ENCODE data around the gene ANO1.
"Not testable (repeated sequence)": the region's sequence is repeated elsewhere in the genome, so short reads cannot be mapped to it uniquely, and the experiment has no call there.

The ANO1 gene

DNA sequence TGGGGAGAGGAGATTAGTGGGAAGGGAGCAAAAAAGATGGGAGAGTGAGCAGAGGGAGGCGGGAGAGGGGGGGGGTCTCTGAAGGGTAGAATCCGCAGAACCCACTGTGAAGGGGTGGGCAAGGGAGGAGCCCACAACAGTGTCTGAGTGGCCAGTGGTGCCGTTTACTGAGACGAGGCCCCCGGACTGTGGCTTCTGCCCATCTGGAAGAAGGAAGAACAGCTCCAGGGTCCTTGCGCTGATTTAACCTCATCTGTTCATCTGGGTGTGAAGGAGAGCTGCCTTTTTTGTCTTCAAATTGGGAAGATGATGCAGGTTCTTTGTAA lies 45.7 kb upstream of the ANO1 start:
- TF ChIP-seq CSDC2 (CRISPR knock-in tag; IDR thresholded peaks at IDR 0.05), result no peak
- no peak for ATAC-seq

DNA sequence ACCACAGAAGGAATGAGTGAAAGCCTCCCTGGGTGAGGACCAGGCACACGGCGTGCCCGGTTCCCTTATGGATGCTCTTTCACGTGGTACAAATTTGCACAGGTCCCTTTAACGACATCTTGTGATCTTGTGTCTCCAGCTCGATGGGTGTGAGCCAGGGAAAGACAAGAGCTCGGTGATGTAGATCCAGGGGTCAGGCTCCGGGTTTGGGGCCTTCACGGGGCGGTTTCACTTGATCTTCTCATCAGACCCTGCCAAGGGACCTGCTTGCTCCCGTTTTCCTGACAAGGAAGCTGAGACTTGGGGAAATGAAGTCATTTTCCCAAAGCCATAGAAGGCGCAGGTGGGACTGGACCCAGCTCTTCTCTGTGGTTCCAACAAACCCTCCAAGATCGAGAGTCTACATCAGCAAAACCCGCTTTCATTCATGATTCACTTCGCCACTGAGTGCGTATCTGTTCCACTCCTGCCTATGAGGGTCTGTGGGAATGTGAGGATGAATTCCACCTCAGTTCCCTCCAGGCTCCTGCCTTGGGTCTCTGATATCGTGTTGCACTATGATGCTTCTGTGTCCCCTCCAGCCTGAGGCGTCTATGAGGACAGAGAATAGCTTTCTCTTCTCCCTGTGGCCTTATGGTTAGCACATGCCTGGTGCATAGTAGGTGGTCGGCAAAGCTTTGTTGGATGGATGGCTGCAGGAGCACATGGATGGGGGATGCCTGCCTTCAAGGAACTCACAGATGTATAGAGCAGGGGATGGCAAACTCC lies 45.0 kb upstream of the ANO1 start:
- no peak for ATAC-seq
- TF ChIP-seq ZNF8 (CRISPR knock-in tag; IDR thresholded peaks at IDR 0.05), result no peak
- TF ChIP-seq SNAI2 (CRISPR knock-in tag; IDR thresholded peaks at IDR 0.05), result no peak
- no peak for TF ChIP-seq ZFP30 (CRISPR knock-in tag; IDR thresholded peaks at IDR 0.05)
- no peak for TF ChIP-seq TOX (CRISPR knock-in tag; IDR thresholded peaks at IDR 0.05; ENCODE audit: borderline replicate concordance)
- TF ChIP-seq GLIS3 (CRISPR knock-in tag; IDR thresholded peaks at IDR 0.05), result no peak
- TF ChIP-seq ZNF565 (CRISPR knock-in tag; conservative IDR thresholded peaks at IDR 0.05; ENCODE audit: low read depth), result no peak
- TF ChIP-seq ZFP3 (CRISPR knock-in tag; IDR thresholded peaks at IDR 0.05), result no peak

DNA sequence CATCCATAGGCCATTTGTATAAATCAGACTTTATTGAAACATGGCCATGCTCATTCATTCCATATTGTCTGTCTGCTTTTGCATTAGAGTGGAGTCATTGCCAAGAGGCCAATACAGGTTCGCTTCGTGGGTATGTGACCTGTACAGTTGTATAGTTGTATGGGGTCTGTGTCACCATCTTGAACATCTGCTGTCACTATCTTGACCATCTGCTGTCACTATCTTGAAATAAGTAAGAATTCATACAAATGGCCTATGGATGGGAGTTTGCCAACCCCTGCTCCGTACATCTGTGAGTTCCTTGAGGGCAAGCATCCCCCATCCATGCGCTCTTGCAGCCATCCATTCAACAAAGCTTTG lies 44.4 kb upstream of the ANO1 start:
- ATAC-seq, result no peak
- TF ChIP-seq, protein P1, sequence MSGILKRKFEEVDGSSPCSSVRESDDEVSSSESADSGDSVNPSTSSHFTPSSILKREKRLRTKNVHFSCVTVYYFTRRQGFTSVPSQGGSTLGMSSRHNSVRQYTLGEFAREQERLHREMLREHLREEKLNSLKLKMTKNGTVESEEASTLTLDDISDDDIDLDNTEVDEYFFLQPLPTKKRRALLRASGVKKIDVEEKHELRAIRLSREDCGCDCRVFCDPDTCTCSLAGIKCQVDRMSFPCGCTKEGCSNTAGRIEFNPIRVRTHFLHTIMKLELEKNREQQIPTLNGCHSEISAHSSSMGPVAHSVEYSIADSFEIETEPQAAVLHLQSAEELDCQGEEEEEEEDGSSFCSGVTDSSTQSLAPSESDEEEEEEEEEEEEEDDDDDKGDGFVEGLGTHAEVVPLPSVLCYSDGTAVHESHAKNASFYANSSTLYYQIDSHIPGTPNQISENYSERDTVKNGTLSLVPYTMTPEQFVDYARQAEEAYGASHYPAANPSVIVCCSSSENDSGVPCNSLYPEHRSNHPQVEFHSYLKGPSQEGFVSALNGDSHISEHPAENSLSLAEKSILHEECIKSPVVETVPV (CRISPR knock-in tag; IDR thresholded peaks at IDR 0.05), result no peak
- no peak for TF ChIP-seq OSR1 (CRISPR knock-in tag; IDR thresholded peaks at IDR 0.05)
- TF ChIP-seq ZC3H10 (CRISPR knock-in tag; IDR thresholded peaks at IDR 0.05), result no peak
- TF ChIP-seq ZFP30 (CRISPR knock-in tag; IDR thresholded peaks at IDR 0.05), result no peak
- TF ChIP-seq TCF4 (CRISPR knock-in tag; IDR thresholded peaks at IDR 0.05; ENCODE audit: borderline replicate concordance), result no peak
- no peak for TF ChIP-seq SNAI2 (CRISPR knock-in tag; IDR thresholded peaks at IDR 0.05)
- TF ChIP-seq GLIS3 (CRISPR knock-in tag; IDR thresholded peaks at IDR 0.05), result no peak
- TF ChIP-seq, protein P2, sequence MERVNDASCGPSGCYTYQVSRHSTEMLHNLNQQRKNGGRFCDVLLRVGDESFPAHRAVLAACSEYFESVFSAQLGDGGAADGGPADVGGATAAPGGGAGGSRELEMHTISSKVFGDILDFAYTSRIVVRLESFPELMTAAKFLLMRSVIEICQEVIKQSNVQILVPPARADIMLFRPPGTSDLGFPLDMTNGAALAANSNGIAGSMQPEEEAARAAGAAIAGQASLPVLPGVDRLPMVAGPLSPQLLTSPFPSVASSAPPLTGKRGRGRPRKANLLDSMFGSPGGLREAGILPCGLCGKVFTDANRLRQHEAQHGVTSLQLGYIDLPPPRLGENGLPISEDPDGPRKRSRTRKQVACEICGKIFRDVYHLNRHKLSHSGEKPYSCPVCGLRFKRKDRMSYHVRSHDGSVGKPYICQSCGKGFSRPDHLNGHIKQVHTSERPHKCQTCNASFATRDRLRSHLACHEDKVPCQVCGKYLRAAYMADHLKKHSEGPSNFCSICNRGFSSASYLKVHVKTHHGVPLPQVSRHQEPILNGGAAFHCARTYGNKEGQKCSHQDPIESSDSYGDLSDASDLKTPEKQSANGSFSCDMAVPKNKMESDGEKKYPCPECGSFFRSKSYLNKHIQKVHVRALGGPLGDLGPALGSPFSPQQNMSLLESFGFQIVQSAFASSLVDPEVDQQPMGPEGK (CRISPR knock-in tag; IDR thresholded peaks at IDR 0.05; ENCODE audit: borderline replicate concordance), result no peak
- TF ChIP-seq BACH2 (CRISPR knock-in tag; IDR thresholded peaks at IDR 0.05; ENCODE audit: borderline replicate concordance), result no peak
- TF ChIP-seq ZFP3 (CRISPR knock-in tag; IDR thresholded peaks at IDR 0.05), result no peak
- TF ChIP-seq ZNF8 (CRISPR knock-in tag; IDR thresholded peaks at IDR 0.05), result no peak
- TF ChIP-seq, protein P3, sequence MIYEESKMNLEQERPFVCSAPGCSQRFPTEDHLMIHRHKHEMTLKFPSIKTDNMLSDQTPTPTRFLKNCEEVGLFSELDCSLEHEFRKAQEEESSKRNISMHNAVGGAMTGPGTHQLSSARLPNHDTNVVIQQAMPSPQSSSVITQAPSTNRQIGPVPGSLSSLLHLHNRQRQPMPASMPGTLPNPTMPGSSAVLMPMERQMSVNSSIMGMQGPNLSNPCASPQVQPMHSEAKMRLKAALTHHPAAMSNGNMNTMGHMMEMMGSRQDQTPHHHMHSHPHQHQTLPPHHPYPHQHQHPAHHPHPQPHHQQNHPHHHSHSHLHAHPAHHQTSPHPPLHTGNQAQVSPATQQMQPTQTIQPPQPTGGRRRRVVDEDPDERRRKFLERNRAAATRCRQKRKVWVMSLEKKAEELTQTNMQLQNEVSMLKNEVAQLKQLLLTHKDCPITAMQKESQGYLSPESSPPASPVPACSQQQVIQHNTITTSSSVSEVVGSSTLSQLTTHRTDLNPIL (CRISPR knock-in tag; IDR thresholded peaks at IDR 0.05; ENCODE audit: low read depth), result no peak
- TF ChIP-seq ZNF565 (CRISPR knock-in tag; conservative IDR thresholded peaks at IDR 0.05; ENCODE audit: low read depth), result no peak
- TF ChIP-seq RARB (CRISPR knock-in tag; IDR thresholded peaks at IDR 0.05), result no peak
- TF ChIP-seq ISL1 (CRISPR knock-in tag; IDR thresholded peaks at IDR 0.05), result no peak

DNA sequence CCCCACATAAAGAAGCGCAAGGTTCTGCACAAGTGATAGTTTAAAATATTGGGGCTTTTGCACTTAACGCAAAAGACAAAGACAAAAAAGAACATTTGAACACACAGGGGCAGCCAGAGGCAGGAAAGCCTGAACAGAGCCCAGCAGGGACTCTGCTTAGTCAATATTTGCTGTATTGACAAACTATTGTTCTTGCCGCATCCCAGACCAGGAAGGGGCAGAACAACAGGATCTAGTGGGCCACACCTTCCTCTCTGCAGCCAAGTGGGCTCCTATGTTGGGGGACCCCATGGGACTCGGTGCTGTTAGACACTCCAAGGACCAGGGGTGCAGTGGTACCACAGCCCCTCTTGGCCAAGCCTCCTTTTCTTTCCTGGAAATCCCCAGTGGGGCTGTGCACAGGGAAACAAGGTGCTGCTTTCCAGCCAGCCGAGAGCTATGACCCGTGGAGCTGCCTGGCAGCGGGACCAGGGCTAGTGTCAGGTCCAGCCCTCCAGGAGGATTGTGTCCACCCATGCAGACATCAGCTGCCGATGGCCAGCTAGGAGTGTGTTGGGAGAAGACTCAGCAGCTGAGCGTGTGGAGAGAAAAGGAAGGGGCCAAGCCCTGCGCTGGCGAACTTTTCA lies 43.3 kb upstream of the ANO1 start:
- no peak for ATAC-seq
- TF ChIP-seq ZNF565 (CRISPR knock-in tag; conservative IDR thresholded peaks at IDR 0.05; ENCODE audit: low read depth) (no peak), ARNTL (CRISPR knock-in tag; IDR thresholded peaks at IDR 0.05; ENCODE audit: borderline replicate concordance, low read depth) (no peak), GLIS3 (CRISPR knock-in tag; IDR thresholded peaks at IDR 0.05) (no peak), ISL1 (CRISPR knock-in tag; IDR thresholded peaks at IDR 0.05) (no peak), SNAI2 (CRISPR knock-in tag; IDR thresholded peaks at IDR 0.05) (no peak), PPARA (CRISPR knock-in tag; IDR thresholded peaks at IDR 0.05; ENCODE audit: borderline replicate concordance) (no peak), BACH2 (CRISPR knock-in tag; IDR thresholded peaks at IDR 0.05; ENCODE audit: borderline replicate concordance) (no peak)
- TF ChIP-seq, protein P4, sequence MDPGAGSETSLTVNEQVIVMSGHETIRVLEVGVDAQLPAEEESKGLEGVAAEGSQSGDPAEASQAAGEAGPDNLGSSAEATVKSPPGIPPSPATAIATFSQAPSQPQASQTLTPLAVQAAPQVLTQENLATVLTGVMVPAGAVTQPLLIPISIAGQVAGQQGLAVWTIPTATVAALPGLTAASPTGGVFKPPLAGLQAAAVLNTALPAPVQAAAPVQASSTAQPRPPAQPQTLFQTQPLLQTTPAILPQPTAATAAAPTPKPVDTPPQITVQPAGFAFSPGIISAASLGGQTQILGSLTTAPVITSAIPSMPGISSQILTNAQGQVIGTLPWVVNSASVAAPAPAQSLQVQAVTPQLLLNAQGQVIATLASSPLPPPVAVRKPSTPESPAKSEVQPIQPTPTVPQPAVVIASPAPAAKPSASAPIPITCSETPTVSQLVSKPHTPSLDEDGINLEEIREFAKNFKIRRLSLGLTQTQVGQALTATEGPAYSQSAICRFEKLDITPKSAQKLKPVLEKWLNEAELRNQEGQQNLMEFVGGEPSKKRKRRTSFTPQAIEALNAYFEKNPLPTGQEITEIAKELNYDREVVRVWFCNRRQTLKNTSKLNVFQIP (CRISPR knock-in tag; IDR thresholded peaks at IDR 0.05; ENCODE audit: borderline replicate concordance, low read depth), result no peak
- TF ChIP-seq, protein P3 (CRISPR knock-in tag; IDR thresholded peaks at IDR 0.05; ENCODE audit: low read depth), result no peak
- TF ChIP-seq, protein P2 (CRISPR knock-in tag; IDR thresholded peaks at IDR 0.05; ENCODE audit: borderline replicate concordance), result no peak
- TF ChIP-seq, protein P1 (CRISPR knock-in tag; IDR thresholded peaks at IDR 0.05), result no peak

DNA sequence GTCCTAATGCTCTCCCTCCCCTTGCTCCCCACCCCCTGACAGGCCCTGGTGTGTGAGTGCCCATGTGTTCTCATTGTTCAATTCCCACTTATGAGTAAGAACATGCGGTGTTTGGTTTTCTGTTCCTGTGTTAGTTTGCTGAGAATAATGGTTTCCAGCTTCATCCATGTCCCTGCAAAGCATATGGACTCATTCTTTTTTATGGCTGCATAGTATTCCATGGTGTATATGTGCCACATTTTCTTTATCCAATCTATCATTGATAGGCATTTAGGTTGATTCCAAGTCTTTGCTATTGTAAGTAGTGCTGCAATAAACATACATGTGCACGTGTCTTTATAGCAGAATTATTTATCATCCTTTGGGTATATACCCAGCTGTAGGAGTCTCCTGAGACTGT lies 42.5 kb upstream of the ANO1 start:
- ATAC-seq, result not testable (repeated sequence)

Measured in SK-N-SH treated with all-trans-retinoic acid at 6 μM for 48 hours (cell line).